NCI-H526 (cell line): ENCODE measurements around the gene RACGAP1.

Experiments used
- DNase-seq, 2 experiments: peaks; one replicate each; lab custom pipeline; 2025; lab: John Stamatoyannopoulos, UW

RACGAP1 gene

DNA sequence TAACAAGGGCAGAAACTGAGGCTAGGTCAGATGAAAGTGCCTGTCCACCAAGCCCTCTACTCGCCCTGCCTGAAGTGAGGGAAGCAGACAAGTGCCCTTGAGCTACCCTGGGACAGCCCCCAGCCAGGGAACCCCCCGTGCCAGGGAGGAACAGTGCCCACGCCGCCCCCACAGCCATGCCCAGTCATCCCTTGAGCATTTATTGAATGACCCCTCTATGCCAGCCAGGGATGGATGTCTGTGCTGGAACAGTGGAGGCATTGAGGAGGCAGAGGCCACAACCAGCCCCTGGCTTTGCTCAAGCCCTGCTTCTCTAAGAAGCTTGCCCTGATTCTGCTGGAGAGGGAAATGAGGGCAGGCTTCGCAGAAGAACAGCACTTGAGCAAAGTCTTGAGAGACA lies 56.3 kb downstream of the RACGAP1 start:
- DNase-seq = no peak

DNA sequence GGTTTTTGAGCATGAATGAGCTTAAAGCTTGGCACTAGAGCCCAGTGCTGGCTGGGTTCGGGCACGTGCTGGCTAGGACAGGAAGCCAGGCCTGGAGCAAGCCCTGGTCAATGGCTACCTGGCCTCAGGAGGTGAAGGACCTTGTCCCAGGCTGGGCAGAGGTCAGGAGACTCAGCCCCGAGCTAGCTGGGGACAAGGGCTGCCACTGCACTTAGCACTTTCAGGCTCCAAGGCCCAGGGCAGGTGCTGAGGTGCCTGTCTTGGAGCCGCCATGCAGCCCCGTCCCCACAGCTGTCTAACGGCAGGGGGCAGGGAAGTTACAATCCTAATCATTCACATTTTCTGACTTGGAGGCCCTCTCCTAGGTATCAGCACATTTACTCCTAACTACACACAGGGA lies 56.8 kb downstream of the RACGAP1 start:
- DNase-seq = no peak

GRCh38 chr12:49967777-49968250 lies 57.5 kb downstream of the RACGAP1 start:
- DNase-seq = peak in 1 of 2 experiments; percentile 73

- DNase-seq = peak; percentile 79 to 90
Measured at GRCh38 chr12:49967042-49967776, 58.1 kb downstream of the RACGAP1 start.

- no peak for DNase-seq
Measured at GRCh38 chr12:49966511-49967041, 58.7 kb downstream of the RACGAP1 start.

GRCh38 chr12:49965836-49966235 lies 59.5 kb downstream of the RACGAP1 start:
- no peak for DNase-seq

- no peak for DNase-seq
Measured at GRCh38 chr12:49964849-49965624, 60.3 kb downstream of the RACGAP1 start.

GRCh38 chr12:49963976-49964815 lies 61.1 kb downstream of the RACGAP1 start:
- no peak for DNase-seq

GRCh38 chr12:49962861-49963765 lies 62.2 kb downstream of the RACGAP1 start:
- DNase-seq = peak; percentile 12 to 47

DNA sequence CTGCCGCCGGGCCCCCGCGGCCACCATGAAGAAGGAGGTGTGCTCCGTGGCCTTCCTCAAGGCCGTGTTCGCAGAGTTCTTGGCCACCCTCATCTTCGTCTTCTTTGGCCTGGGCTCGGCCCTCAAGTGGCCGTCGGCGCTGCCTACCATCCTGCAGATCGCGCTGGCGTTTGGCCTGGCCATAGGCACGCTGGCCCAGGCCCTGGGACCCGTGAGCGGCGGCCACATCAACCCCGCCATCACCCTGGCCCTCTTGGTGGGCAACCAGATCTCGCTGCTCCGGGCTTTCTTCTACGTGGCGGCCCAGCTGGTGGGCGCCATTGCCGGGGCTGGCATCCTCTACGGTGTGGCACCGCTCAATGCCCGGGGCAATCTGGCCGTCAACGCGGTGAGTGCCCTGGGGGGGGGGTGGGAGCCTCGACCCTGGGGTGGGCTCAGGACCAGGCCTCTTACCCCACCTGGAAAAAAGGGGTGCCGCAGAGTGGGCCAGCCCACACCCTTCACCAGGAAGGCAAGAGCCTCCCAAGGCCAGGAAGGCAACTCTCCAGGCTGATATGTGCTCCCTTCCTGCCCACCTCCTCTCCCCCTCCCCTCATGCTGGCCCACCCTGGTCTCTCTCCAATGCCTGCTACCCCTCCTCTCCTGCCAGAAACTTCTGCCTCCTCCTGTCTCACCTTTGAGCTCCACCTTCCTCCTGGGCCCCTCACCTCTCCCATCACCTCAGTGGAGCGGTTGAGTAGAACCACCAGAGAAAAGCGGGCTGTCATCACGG lies 63.1 kb downstream of the RACGAP1 start:
- no peak for DNase-seq

GRCh38 chr12:49961111-49961922 lies 64.0 kb downstream of the RACGAP1 start, which contains the start of gene AQP5:
TSS of gene AQP5 (plus strand) at chr12:49961872. CDS start at chr12:49962018, 146 bp downstream.
- DNase-seq = peak in 1 of 2 experiments; percentile 29

DNA sequence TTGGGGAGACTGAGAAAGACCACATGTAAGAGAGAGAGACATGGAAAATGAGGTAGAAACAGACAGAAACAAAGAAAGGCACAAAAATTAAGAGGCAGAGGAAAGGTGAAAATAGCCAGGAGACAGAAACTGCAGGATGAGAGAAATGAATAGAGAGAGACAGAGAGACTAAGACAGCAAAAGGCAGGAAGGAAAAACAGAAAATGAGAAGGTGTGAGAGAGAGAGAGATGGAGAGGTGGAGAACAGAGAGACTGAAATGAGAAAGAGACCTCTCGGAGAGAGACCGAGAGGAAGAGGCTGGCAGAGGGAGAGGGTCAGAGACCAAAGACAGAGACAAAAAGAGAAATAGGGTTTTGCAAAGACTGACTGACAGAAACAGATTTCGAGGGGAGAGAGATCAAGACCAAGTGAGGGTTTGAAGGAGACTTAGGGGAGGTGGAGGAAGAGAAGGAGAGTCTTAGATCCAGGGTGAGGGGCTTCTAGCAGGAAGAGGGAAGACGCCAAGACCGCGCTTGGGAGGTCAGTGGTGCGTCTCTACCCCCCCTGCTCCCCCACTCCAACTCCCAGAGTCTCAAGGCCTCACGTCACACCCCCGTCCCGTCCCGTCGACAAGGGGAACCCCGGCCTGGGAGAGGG lies 64.7 kb downstream of the RACGAP1 start:
- DNase-seq = no peak

DNA sequence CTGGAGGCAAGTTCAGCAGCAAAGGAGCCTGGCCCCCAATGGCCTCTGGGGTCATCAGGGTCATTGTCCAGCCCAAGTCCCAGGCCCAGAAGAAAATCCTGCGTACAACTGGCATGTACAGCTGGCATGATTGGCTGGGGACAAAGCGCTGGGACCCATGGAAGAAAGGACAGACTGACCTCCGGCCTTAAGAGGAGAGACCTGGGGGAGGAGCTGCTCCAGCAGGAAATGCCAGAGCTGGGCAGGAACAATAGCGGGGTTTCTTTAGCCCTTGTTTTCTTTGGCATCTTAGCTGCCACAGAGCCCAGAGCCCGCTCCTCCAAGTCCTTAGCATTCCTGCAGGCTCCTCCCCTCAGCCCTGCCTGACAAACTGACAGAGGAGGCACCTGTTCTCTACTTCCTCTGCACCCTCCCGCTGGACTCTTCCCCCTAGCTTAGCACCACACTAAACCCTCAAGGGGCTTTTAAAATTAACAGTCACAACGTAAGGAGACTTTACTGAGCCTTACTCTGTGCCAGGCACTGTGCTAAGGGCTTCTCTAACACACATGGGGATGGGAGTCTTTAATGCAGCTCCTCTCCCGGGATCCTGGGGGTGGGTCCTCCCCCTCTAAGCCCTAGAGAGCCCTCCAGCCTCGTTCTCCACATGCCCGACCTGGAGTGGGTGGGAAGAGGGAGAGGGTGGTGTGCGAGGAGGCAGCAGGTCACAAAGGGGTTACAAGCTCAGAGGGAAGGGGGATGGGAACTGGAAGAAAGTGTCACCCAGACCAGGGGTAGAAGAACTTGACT lies 65.4 kb downstream of the RACGAP1 start:
- DNase-seq = peak in 1 of 2 experiments; percentile 44

GRCh38 chr12:49957570-49957967 lies 67.7 kb downstream of the RACGAP1 start:
- no peak for DNase-seq

DNA sequence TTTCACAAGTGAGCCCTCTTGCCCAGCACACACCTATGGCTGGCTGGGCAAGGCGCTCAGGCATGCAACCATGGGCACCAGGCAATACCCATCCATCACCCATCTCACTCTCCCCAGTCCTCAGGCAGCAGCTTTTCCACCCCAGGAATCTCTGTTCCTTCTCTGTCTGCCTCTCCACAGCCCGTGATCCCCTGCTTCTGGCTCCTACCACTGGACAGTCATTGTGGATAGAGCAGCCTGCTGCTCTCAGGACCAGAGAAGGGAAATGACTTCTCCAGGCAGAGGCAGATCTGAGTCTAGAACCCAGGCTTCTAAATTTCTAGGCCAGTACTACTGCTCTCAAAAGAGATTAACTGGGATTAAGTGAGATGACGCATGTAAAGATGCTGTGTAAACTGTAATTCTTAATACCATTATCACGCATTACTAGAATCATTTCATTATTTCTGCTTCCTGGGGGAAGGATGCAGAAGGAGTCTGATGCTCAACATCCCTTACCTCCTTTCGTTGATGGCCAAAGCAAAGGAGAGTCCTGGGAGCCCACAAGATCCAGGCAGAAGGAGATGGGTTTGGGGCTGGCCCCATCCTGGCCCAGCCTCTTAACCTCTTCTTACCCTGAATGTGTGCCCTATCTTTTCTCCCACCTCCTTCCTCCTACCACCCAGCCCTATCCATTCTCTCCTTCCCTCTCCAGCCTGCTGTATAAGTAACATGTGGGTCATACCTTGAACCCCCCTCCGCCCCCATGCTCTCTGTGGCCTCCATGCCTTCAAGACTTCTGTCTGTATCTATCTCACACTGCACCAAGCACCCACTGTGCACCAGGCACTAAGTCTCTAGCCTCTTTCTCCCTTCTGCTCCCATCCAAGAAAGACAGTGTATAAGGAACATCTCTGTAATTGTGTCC lies 68.4 kb downstream of the RACGAP1 start:
- no peak for DNase-seq

GRCh38 chr12:49955899-49956662 lies 69.2 kb downstream of the RACGAP1 start:
- no peak for DNase-seq
